Measurements from ENCODE around the gene BCAN.

DNA sequence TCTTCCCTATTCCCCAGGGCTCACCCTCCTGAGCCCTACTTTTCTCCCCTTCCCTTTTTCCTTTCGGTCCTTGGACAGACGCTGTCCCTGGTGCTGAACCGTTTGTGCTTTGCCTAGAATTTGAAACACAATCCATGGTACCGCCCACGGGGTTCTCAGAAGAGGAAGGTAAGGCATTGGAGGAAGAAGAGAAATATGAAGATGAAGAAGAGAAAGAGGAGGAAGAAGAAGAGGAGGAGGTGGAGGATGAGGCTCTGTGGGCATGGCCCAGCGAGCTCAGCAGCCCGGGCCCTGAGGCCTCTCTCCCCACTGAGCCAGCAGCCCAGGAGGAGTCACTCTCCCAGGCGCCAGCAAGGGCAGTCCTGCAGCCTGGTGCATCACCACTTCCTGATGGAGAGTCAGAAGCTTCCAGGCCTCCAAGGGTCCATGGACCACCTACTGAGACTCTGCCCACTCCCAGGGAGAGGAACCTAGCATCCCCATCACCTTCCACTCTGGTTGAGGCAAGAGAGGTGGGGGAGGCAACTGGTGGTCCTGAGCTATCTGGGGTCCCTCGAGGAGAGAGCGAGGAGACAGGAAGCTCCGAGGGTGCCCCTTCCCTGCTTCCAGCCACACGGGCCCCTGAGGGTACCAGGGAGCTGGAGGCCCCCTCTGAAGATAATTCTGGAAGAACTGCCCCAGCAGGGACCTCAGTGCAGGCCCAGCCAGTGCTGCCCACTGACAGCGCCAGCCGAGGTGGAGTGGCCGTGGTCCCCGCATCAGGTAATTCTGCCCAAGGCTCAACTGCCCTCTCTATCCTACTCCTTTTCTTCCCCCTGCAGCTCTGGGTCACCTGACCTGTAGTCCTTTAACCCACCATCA lies 10.4 kb downstream of the BCAN start:
- TF ChIP-seq, protein P1, sequence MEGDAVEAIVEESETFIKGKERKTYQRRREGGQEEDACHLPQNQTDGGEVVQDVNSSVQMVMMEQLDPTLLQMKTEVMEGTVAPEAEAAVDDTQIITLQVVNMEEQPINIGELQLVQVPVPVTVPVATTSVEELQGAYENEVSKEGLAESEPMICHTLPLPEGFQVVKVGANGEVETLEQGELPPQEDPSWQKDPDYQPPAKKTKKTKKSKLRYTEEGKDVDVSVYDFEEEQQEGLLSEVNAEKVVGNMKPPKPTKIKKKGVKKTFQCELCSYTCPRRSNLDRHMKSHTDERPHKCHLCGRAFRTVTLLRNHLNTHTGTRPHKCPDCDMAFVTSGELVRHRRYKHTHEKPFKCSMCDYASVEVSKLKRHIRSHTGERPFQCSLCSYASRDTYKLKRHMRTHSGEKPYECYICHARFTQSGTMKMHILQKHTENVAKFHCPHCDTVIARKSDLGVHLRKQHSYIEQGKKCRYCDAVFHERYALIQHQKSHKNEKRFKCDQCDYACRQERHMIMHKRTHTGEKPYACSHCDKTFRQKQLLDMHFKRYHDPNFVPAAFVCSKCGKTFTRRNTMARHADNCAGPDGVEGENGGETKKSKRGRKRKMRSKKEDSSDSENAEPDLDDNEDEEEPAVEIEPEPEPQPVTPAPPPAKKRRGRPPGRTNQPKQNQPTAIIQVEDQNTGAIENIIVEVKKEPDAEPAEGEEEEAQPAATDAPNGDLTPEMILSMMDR (IDR thresholded peaks at IDR 0.05): no peak
- TF ChIP-seq POLR2A (IDR thresholded peaks at IDR 0.05): no peak
